Skeletal muscle satellite cell (primary cell): Measurements from ENCODE around the gene PLCB4. TPM values are rescaled to one million over a fixed set of nuclear protein-coding genes. Genes with fewer than 3 reads are reported as not detected.

ENCODE experiments used
- H3K27me3 ChIP-seq: 2 replicates; pipeline ENCODE4 v1.7.0; 2013; ENCODE audit warnings: low read length; ENCODE audit not compliant: control insufficient read depth, insufficient read depth
- H3K36me3 ChIP-seq: 2 replicates; pipeline ENCODE4 v1.7.0; 2013; ENCODE audit warnings: mild to moderate bottlenecking, control low read depth, low read length; ENCODE audit not compliant: insufficient read depth
- H3K4me1 ChIP-seq: 2 replicates; pipeline ENCODE4 v1.7.0; 2013; ENCODE audit warnings: low read length; ENCODE audit not compliant: control insufficient read depth, insufficient read depth
- H3K4me2 ChIP-seq: 2 replicates; pipeline ENCODE4 v1.7.0; 2013; ENCODE audit warnings: mild to moderate bottlenecking, low read length
- H3K4me3 ChIP-seq: 2 replicates; pipeline ENCODE4 v1.7.0; 2013; ENCODE audit warnings: low read length
- H3K9ac ChIP-seq: 2 replicates; pipeline ENCODE4 v1.7.0; 2013; ENCODE audit warnings: mild to moderate bottlenecking, low read depth, low read length, moderate library complexity
- H3K9me3 ChIP-seq: replicated peaks from 2 replicates; pipeline ENCODE4 v1.7.0; 2013; ENCODE audit warnings: mild to moderate bottlenecking, control low read depth, low read length
- total RNA-seq: library from RNA; depleted of rRNA; stranded (reverse); fragments of >200 nt; gene quantifications from 2 replicates; pipeline ENCODE4 v1.2.3, GENCODE V29; 2012; rRNA removed

PLCB4 gene
- total RNA-seq = 0.76 and 3.5 TPM in 2 replicates

DNA sequence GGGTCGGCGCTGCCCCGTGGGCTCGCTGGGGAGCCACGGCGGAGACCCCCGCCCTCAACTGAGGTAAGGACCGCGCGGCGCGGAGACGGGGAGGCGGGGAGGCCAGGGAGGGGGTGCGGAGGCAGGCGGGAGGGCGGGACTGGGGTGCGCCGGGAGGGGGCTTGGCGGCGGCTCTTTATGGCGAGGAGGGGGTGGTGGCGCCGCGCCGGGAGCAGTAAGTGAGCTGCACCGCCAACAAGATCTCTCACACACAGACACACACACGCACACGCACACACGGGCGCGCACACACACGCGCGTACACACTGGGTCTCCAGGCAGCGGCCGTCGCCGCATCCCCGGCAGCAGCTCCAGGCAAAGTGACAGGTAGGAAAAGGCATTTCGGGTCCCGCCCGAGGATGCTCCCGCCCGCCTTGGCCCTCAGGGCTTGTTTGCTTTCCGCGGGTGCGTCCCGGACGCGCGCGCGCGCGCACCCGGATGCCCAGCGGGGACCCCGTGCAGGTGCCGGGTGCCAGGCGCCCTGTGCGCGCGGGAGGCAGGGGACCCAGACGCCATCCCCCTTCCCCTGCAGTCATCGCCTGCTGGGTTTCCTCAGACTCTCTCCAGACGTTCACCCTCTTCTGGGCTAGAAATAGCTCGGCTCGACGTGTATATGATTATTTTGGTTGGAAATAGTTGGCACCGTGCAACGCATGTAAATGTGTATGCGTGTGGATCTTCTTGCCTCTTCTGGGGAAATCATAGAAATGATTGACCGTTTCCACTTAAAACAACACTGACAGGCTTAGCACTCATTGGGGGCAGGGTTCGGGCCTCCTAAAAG lies at the start of gene PLCB4:
Gene PLCB4 (plus strand): TSS at position 247 of the 823 bp plus-strand sequence. CDS start 238,728 bp downstream, outside the sequence.
- Histone ChIP-seq H3K4me2 (peak within 1 kb of the TSS; percentile 96), H3K36me3 (no peaks in the 10 kb centered on the region), H3K9me3 (no peaks in the 10 kb centered on the region), H3K4me3 (peak within 1 kb of the TSS; percentile 96), H3K27me3 (no peaks in the 10 kb centered on the region), H3K4me1 (peaks cover 9% of the 10 kb centered on the region), H3K9ac (peak within 1 kb of the TSS; percentile 94)

DNA sequence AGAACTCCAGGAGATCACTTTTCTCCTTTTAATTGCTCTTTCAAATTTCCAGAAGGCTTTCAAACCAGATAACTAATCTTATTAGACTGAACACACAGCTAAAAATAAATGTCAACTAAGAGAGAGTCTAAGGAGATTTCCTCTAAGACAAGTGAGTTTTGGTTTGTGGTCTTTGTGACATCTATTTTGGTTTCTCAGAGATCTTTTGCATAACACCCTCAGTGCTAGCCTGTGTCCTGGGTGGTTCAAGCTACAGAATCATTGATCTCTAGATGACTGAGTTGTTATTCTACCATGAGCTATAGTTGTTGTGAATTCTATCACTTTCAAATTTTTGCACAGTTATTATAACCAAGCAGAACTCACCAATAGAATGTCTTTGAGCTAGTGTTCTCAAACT lies 49.1 kb upstream of the PLCB4 start:
- Histone ChIP-seq H3K4me1 (peaks cover 15% of the 10 kb centered on the region), H3K36me3 (no peaks in the 10 kb centered on the region), H3K9me3 (no peaks in the 10 kb centered on the region), H3K4me3 (no peak overlapping the region), H3K9ac (no peak overlapping the region), H3K27me3 (no peaks in the 10 kb centered on the region), H3K4me2 (no peak overlapping the region)

DNA sequence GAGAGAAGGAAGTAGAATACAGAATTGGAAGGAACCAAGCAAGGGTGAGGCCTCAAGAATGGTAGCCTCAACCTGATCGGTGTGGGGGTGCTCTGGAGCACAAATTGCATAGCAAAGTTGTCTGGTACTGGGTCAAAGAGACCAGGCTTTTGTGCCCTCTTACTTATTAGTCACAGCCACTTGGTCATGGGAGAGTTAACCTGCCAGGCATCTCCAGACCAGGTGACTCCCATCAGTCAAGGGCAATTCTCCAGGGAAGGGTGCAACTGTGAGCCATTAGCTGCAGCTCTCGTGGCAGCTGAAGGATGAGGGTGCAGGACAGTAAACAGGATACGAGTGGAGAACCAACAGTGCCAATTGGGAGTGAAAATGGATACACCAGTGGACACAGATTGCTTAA lies 47.7 kb upstream of the PLCB4 start:
- Histone ChIP-seq H3K36me3 (no peaks in the 10 kb centered on the region), H3K4me1 (peaks cover 22% of the 10 kb centered on the region), H3K4me3 (no peak overlapping the region), H3K27me3 (no peaks in the 10 kb centered on the region), H3K4me2 (no peak overlapping the region), H3K9ac (no peak overlapping the region), H3K9me3 (no peaks in the 10 kb centered on the region)

DNA sequence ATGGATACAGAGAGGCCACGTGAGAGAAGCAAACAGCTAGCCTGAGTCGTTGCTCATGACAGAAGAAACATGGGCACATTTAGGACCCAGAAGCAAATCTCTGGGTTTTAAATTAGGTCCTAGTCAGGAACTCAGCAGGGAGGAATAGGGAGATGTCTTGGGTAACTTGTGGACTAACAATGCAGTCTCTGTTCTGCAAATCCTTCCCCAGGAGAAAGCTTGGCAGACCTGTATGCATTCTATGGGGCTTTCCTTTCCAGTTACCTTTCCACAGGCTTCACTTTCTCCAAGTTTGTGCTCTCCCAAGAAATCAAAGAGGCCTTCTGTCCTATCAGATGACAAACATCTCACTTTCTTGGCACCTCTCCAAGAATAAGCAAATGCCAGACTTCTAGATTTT lies 47.2 kb upstream of the PLCB4 start:
- H3K9me3 ChIP-seq = no peaks in the 10 kb centered on the region

DNA sequence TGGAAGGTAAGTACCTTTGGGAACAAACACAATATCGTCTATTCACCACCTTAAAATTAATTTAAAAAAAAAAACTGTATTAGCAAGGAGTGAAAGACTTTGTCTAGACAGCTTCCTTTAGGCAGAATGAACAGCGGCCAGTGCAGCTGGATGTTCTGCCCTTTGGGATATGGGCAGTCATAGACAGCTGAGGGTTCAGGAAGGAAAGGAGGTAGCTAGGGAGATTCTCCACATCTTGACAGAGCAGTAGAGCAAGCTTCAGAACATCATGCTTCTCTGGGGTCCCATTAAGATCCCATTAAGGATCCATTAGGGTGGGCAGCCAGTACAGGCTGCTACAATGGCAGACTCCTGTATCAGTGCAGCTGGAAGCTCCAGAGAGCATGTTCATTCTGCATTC lies 46.5 kb upstream of the PLCB4 start:
- Histone ChIP-seq H3K27me3 (no peaks in the 10 kb centered on the region), H3K4me3 (no peak overlapping the region), H3K36me3 (no peaks in the 10 kb centered on the region), H3K9me3 (no peaks in the 10 kb centered on the region), H3K4me2 (no peak overlapping the region), H3K4me1 (peaks cover 15% of the 10 kb centered on the region), H3K9ac (no peak overlapping the region)

More for the DNA sequence above, 47.2 kb upstream of the PLCB4 start:
- Histone ChIP-seq H3K27me3 (no peaks in the 10 kb centered on the region), H3K36me3 (no peaks in the 10 kb centered on the region), H3K9ac (no peak overlapping the region), H3K4me3 (no peak overlapping the region), H3K4me1 (peaks cover 17% of the 10 kb centered on the region), H3K4me2 (no peak overlapping the region)

DNA sequence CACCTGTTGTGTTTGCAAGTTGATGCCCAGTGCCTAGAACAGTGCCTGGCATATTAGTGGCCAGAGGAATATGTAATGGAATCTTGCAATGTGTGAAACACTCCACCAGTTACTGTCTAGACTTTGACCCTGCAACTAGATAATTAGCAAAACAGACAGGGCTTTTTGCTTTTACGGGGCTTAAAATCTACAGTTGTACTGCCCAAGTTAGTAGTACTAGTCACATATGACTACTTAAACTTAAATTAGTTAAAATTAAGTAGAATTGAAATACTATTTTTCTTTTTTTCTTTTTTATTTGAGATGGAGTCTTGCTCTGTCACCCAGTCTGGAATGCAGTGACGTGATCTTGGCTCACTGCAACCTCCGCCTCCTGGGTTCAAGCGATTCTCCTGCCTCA lies 44.3 kb upstream of the PLCB4 start:
- no peaks in the 10 kb centered on the region for H3K9me3 ChIP-seq
- no peaks in the 10 kb centered on the region for H3K36me3 ChIP-seq
- H3K9ac ChIP-seq = no peak overlapping the region
- H3K4me1 ChIP-seq = peaks cover 15% of the 10 kb centered on the region
- H3K27me3 ChIP-seq = no peaks in the 10 kb centered on the region
- H3K4me3 ChIP-seq = no peak overlapping the region
- no peak overlapping the region for H3K4me2 ChIP-seq

DNA sequence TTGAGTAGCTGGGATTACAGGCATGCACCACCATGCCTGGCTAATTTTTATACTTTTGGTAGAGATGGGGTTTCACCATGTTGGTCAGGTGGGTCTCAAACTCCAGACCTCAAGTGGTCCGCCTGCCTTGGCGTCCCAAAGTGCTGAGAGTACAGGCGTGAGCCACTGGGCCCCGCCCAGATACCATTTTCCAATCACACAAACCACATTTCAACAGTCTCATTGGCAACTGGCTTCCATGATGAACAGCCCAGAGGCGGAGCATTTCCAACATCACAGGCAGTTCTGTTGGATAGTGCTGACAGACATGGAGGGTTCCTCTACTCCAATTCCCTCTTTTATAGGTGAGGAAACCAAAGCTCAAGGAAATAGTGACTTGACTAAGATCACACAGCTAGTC lies 43.9 kb upstream of the PLCB4 start:
- no peaks in the 10 kb centered on the region for H3K9me3 ChIP-seq
- H3K36me3 ChIP-seq = no peaks in the 10 kb centered on the region
- peaks cover 15% of the 10 kb centered on the region for H3K4me1 ChIP-seq
- no peak overlapping the region for H3K4me3 ChIP-seq
- H3K4me2 ChIP-seq = no peak overlapping the region
- no peaks in the 10 kb centered on the region for H3K27me3 ChIP-seq
- H3K9ac ChIP-seq = peak overlapping the region; percentile 17

DNA sequence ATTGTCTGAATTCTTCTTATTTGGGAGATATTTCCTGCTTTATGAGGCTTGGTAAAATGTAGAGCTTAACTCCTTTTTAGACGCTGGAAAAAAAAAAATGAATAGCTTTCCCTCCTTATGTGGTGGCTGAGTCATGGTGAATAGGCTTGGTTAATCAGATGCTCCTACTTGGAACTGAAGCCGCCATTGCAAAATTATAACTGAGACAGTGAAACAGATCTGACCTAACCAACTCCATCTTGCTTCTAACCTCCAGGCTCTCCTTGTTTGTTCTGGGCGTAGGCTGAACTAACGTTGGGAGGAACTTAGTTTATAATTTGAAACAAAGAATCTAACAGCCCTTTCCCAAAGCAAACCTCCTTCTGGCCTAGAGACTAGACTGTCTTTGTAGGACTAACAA lies 43.2 kb upstream of the PLCB4 start:
- H3K36me3 ChIP-seq = no peaks in the 10 kb centered on the region
- H3K4me1 ChIP-seq = peaks cover 15% of the 10 kb centered on the region
- no peaks in the 10 kb centered on the region for H3K9me3 ChIP-seq
- H3K4me2 ChIP-seq = no peak overlapping the region
- peak overlapping the region; percentile 17 for H3K9ac ChIP-seq
- H3K4me3 ChIP-seq = no peak overlapping the region
- no peaks in the 10 kb centered on the region for H3K27me3 ChIP-seq

DNA sequence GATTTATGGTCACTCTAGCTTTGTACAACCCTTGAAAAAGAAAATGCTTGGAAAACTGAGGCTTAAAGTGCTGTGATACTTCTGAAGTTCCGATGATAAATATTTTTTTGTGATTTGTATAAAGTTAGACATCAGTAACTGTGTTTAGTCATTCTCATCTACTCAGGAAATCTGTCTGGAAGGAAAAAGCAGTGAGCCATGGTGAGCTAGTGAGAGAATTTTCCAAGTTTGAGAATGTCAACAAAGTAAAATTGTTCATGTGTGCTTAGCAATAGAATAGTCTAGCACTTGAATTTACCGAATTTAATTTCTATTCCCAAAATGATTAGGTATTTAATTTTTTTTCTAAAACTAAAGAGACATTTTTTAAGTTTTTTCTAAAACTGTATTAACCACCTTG lies 41.3 kb upstream of the PLCB4 start:
- Histone ChIP-seq H3K9ac (no peak overlapping the region), H3K9me3 (no peaks in the 10 kb centered on the region), H3K36me3 (no peaks in the 10 kb centered on the region), H3K4me1 (peaks cover 10% of the 10 kb centered on the region), H3K4me3 (no peak overlapping the region), H3K4me2 (no peak overlapping the region), H3K27me3 (no peaks in the 10 kb centered on the region)

DNA sequence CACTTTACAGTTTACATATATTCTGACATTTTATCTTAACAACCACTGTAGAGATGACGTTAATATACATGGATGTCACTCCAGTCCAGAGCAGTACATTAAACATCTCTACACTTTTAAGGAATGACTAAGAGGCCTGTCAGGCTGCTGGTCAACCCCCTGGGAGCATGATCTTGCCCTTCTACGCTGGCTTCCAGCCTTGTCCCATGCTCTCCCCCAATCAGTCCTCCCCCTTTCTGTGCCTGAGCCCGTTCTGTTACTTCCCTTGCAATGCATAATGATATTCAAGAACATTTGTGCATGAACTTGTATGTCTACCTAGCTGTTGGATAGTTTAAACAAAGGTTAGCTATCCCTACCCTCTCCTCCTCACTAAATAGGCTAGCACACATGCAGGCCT lies 40.5 kb upstream of the PLCB4 start:
- Histone ChIP-seq H3K27me3 (no peaks in the 10 kb centered on the region), H3K4me1 (peaks cover 10% of the 10 kb centered on the region), H3K4me3 (no peak overlapping the region), H3K4me2 (no peak overlapping the region), H3K9me3 (no peaks in the 10 kb centered on the region), H3K9ac (no peak overlapping the region), H3K36me3 (no peaks in the 10 kb centered on the region)

DNA sequence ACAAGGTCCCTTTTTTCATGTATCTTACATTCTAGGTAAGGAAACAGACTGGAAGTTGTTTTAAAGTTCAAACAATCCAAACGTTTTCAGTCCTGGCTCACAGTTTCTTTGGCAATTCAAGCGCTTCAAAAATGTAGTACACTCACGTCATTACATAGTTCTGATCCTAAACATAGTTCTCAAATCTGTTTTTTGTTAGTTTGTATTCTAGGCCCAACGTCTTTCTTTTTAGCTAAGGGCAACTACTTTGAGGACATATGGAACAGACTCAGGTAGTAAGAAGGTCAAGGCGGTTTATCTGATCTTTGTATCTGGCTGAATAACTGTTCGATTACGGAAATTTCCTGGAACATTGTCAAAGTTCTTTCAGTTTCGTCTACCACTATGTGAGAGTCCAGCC lies 36.9 kb upstream of the PLCB4 start:
- Histone ChIP-seq H3K9ac (no peak overlapping the region), H3K4me2 (no peak overlapping the region), H3K27me3 (no peaks in the 10 kb centered on the region), H3K4me1 (peaks cover 3% of the 10 kb centered on the region), H3K4me3 (no peak overlapping the region), H3K36me3 (no peaks in the 10 kb centered on the region), H3K9me3 (no peaks in the 10 kb centered on the region)

DNA sequence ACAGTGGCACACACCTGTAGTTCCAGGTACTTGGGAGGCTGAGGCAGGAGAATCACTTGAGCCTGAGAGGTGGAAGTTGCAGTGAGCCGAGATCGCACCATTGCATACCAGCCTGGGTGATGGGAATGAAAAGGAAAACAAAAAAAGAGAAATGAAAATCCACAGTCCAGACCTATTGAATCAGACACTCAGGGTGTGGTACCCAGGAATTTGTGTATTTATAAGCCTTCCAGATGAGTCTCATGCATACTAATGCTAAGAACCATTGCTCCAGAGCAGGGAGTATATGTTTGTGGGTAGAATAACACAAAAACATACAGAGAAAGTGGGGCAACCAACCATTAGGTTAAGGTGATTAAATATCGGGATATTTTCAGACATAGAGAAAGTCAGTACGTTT lies 36.1 kb upstream of the PLCB4 start:
- Histone ChIP-seq H3K27me3 (no peaks in the 10 kb centered on the region), H3K4me1 (peaks cover 3% of the 10 kb centered on the region), H3K36me3 (no peaks in the 10 kb centered on the region), H3K4me3 (no peak overlapping the region), H3K9ac (no peak overlapping the region), H3K9me3 (no peaks in the 10 kb centered on the region), H3K4me2 (no peak overlapping the region)
